Liver (tissue), 3 donors: ENCODE results near the gene KLHL12.

Experiments used
- FOXA1 ChIP-seq: IDR thresholded peaks from 2 replicates; pipeline ENCODE4 v1.6.1; 2016; ENCODE audit warnings: antibody characterized with exemption
- RAD21 ChIP-seq, 2 donors: IDR thresholded peaks; 2 replicates each; pipeline ENCODE4 v1.6.1; 2016; ENCODE audit warnings: antibody characterized with exemption in 2 of 2, mild to moderate bottlenecking in 2 of 2
- RXRA ChIP-seq, 2 donors: IDR thresholded peaks; 2 replicates each; pipeline ENCODE4 v1.6.1; 2017 to 2018; ENCODE audit warnings: antibody characterized with exemption in 2 of 2, mild to moderate bottlenecking in 1 of 2
- SP1 ChIP-seq: IDR thresholded peaks from 2 replicates; pipeline ENCODE4 v1.6.1; 2018; ENCODE audit warnings: antibody characterized with exemption, mild to moderate bottlenecking
- TAF1 ChIP-seq: conservative IDR thresholded peaks from 2 replicates; pipeline ENCODE4 v1.6.1; 2016; ENCODE audit warnings: antibody characterized with exemption, mild to moderate bottlenecking
- YY1 ChIP-seq: IDR thresholded peaks from 2 replicates; pipeline ENCODE4 v1.6.1; 2016; ENCODE audit warnings: antibody characterized with exemption, mild to moderate bottlenecking
- TF ChIP-seq, protein P1 (sequence below): fragments of 150-350 bp; IDR thresholded peaks from 2 replicates; pipeline ENCODE4 v1.5.1; 2017; ENCODE audit warnings: improper control_type of control experiment, low read depth, low read length; ENCODE audit not compliant: missing input control
- TF ChIP-seq, protein P2 (sequence below): IDR thresholded peaks from 2 replicates; pipeline ENCODE4 v1.6.1; 2016; ENCODE audit warnings: antibody characterized with exemption
- TF ChIP-seq, protein P3 (sequence below): IDR thresholded peaks from 2 replicates; pipeline ENCODE4 v1.6.1; 2016; ENCODE audit warnings: antibody characterized with exemption
- TF ChIP-seq, protein P4 (sequence below): IDR thresholded peaks from 2 replicates; pipeline ENCODE4 v1.6.1; 2016; ENCODE audit warnings: antibody characterized with exemption, mild to moderate bottlenecking
- TF ChIP-seq, protein P5 (sequence below): IDR thresholded peaks from 2 replicates; pipeline ENCODE4 v1.6.1; 2016; ENCODE audit warnings: antibody characterized with exemption
- donor health status: healthy.
- donor health status: healthy.

DNA sequence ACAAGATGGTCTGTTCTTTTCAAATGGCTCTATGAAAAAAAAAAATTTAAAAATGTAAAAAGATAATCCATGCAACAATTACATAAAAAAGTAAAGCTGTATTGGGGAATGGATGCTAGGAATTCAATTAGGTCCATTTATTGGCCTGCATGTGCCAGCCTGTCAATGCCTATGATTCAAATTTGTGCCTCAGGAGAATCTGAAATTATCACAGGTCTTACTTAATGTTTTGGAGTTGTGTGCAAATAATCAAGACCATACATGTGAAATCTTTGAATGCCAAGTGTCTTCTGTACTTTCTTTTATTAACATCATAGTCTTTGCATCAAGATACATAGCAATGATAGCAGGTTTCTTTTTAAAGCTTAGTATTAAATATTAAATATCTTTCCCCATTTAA, 13.5 kb upstream of the KLHL12 start:
- TF ChIP-seq, protein P1, sequence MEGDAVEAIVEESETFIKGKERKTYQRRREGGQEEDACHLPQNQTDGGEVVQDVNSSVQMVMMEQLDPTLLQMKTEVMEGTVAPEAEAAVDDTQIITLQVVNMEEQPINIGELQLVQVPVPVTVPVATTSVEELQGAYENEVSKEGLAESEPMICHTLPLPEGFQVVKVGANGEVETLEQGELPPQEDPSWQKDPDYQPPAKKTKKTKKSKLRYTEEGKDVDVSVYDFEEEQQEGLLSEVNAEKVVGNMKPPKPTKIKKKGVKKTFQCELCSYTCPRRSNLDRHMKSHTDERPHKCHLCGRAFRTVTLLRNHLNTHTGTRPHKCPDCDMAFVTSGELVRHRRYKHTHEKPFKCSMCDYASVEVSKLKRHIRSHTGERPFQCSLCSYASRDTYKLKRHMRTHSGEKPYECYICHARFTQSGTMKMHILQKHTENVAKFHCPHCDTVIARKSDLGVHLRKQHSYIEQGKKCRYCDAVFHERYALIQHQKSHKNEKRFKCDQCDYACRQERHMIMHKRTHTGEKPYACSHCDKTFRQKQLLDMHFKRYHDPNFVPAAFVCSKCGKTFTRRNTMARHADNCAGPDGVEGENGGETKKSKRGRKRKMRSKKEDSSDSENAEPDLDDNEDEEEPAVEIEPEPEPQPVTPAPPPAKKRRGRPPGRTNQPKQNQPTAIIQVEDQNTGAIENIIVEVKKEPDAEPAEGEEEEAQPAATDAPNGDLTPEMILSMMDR = no peak
- TF ChIP-seq YY1 (no peak), RAD21 (IDR thresholded peaks at IDR 0.05) (no peak), RXRA (IDR thresholded peaks at IDR 0.05) (no peak), FOXA1 (no peak), TAF1 (no peak), SP1 (no peak)
- TF ChIP-seq, protein P2, sequence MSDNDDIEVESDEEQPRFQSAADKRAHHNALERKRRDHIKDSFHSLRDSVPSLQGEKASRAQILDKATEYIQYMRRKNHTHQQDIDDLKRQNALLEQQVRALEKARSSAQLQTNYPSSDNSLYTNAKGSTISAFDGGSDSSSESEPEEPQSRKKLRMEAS = no peak
- TF ChIP-seq, protein P3, sequence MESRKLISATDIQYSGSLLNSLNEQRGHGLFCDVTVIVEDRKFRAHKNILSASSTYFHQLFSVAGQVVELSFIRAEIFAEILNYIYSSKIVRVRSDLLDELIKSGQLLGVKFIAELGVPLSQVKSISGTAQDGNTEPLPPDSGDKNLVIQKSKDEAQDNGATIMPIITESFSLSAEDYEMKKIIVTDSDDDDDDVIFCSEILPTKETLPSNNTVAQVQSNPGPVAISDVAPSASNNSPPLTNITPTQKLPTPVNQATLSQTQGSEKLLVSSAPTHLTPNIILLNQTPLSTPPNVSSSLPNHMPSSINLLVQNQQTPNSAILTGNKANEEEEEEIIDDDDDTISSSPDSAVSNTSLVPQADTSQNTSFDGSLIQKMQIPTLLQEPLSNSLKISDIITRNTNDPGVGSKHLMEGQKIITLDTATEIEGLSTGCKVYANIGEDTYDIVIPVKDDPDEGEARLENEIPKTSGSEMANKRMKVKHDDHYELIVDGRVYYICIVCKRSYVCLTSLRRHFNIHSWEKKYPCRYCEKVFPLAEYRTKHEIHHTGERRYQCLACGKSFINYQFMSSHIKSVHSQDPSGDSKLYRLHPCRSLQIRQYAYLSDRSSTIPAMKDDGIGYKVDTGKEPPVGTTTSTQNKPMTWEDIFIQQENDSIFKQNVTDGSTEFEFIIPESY = no peak
- TF ChIP-seq, protein P4, sequence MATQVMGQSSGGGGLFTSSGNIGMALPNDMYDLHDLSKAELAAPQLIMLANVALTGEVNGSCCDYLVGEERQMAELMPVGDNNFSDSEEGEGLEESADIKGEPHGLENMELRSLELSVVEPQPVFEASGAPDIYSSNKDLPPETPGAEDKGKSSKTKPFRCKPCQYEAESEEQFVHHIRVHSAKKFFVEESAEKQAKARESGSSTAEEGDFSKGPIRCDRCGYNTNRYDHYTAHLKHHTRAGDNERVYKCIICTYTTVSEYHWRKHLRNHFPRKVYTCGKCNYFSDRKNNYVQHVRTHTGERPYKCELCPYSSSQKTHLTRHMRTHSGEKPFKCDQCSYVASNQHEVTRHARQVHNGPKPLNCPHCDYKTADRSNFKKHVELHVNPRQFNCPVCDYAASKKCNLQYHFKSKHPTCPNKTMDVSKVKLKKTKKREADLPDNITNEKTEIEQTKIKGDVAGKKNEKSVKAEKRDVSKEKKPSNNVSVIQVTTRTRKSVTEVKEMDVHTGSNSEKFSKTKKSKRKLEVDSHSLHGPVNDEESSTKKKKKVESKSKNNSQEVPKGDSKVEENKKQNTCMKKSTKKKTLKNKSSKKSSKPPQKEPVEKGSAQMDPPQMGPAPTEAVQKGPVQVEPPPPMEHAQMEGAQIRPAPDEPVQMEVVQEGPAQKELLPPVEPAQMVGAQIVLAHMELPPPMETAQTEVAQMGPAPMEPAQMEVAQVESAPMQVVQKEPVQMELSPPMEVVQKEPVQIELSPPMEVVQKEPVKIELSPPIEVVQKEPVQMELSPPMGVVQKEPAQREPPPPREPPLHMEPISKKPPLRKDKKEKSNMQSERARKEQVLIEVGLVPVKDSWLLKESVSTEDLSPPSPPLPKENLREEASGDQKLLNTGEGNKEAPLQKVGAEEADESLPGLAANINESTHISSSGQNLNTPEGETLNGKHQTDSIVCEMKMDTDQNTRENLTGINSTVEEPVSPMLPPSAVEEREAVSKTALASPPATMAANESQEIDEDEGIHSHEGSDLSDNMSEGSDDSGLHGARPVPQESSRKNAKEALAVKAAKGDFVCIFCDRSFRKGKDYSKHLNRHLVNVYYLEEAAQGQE = no peak
- TF ChIP-seq, protein P5, sequence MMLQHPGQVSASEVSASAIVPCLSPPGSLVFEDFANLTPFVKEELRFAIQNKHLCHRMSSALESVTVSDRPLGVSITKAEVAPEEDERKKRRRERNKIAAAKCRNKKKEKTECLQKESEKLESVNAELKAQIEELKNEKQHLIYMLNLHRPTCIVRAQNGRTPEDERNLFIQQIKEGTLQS = no peak
